BJ (cell line): ENCODE results near the gene DGCR6. TPM values are rescaled to one million over a fixed set of nuclear protein-coding genes. Genes with fewer than 3 reads are reported as not detected.

Experiments used
- CTCF ChIA-PET: fragments of 350-600 bp; formaldehyde crosslinking; extraction: SDS; loops from one replicate; lab custom pipeline; 2021; ENCODE audit warnings: antibody characterized with exemption, inconsistent platforms; lab: Yijun Ruan, JAX
- POLR2A ChIA-PET: fragments of 300-600 bp; sonication (Branson Sonifier 250); formaldehyde crosslinking; extraction: SDS; loops from one replicate; lab custom pipeline; 2021; ENCODE audit warnings: antibody characterized with exemption; lab: Charles Lee
- DNase-seq: peaks from one replicate; pipeline ENCODE4 v3.0.0-alpha.2; 2011; ENCODE audit warnings: low read depth
- H3K27me3 ChIP-seq: 2 replicates; pipeline ENCODE4 v1.6.0; 2011; ENCODE audit warnings: low read length; ENCODE audit not compliant: control insufficient read depth, insufficient read depth
- H3K36me3 ChIP-seq: 2 replicates; pipeline ENCODE4 v1.5.1; 2011; ENCODE audit warnings: low read length; ENCODE audit not compliant: control insufficient read depth, insufficient read depth
- H3K4me3 ChIP-seq: 2 replicates; pipeline ENCODE4 v1.5.1; 2011; ENCODE audit warnings: low read depth, mild to moderate bottlenecking, control low read depth, low read length
- CTCF ChIP-seq: IDR thresholded peaks from 2 replicates; pipeline ENCODE4 v1.5.1; 2011; ENCODE audit warnings: low read depth, mild to moderate bottlenecking, control low read depth, inconsistent platforms, low read length, moderate library complexity; ENCODE audit not compliant: insufficient read depth
- polyA plus RNA-seq: library from polyadenylated mRNA; depleted of rRNA; stranded (reverse); fragments of >200 nt; gene quantifications from 2 replicates; pipeline ENCODE4 v1.2.3, GENCODE V29; 2011

DGCR6 gene
- polyA plus RNA-seq, 1 experiment = 0.77 TPM

GRCh38 chr22:18925368-18926064 lies 19.4 kb downstream of the DGCR6 start:
- H3K36me3 ChIP-seq = no peaks in the 10 kb centered on the region
- no peak overlapping the region for H3K4me3 ChIP-seq
- H3K27me3 ChIP-seq = no peaks in the 10 kb centered on the region
- DNase-seq = no peak
- TF ChIP-seq CTCF = no peak
- CTCF ChIA-PET = no interaction called here
- POLR2A ChIA-PET = no interaction called here

GRCh38 chr22:18927020-18927419 lies 20.9 kb downstream of the DGCR6 start:
- TF ChIP-seq CTCF = no peak
- Histone ChIP-seq H3K36me3 (no peaks in the 10 kb centered on the region), H3K4me3 (no peak overlapping the region), H3K27me3 (no peaks in the 10 kb centered on the region)
- no peak for DNase-seq
- ChIA-PET POLR2A (no interaction called here), CTCF (no interaction called here)

- ChIA-PET CTCF (no interaction called here), POLR2A (no interaction called here)
- no peaks in the 10 kb centered on the region for H3K27me3 ChIP-seq
- no peak overlapping the region for H3K4me3 ChIP-seq
- TF ChIP-seq CTCF = no peak
- DNase-seq = no peak
- no peaks in the 10 kb centered on the region for H3K36me3 ChIP-seq
These were observed 21.5 kb downstream of the DGCR6 start for GRCh38 chr22:18927573-18927972.

- POLR2A ChIA-PET = no interaction called here
- CTCF ChIA-PET = interaction anchor here (1.0 to 1.5 kb wide), 5 partner anchors 9 to 23 kb away, joined by 3 to 11 read pairs (median 4); partner anchors contain the start of gene DGCR6
- no peak for TF ChIP-seq CTCF
These were observed 23.3 kb downstream of the DGCR6 start for GRCh38 chr22:18929459-18929858.

GRCh38 chr22:18931905-18932652 lies 26.0 kb downstream of the DGCR6 start:
- Histone ChIP-seq H3K4me3 (no peak overlapping the region), H3K27me3 (no peaks in the 10 kb centered on the region), H3K36me3 (no peaks in the 10 kb centered on the region)
- POLR2A ChIA-PET = no interaction called here
- CTCF ChIA-PET = no interaction called here
- no peak for TF ChIP-seq CTCF
- DNase-seq = no peak

More at GRCh38 chr22:18929459-18929858, 23.3 kb downstream of the DGCR6 start:
- no peaks in the 10 kb centered on the region for H3K27me3 ChIP-seq
- H3K4me3 ChIP-seq = no peak overlapping the region
- DNase-seq = no peak
- H3K36me3 ChIP-seq = no peaks in the 10 kb centered on the region
